Measurements from ENCODE around the gene ZNF423. TPM values are rescaled to one million over a fixed set of nuclear protein-coding genes. Genes with fewer than 3 reads are reported as not detected.

The ZNF423 gene
- total RNA-seq, 1 experiment from 2014 or later: 0.49 TPM

- in situ Hi-C loops (cut with HindIII; ENCODE audit: low pct_unique_long_range_greater_than_20kb, low sequenced_read_pairs) (no loop called here), intact Hi-C loops (cut with micrococcal nuclease; ENCODE audit: unreplicated experiment) (loop anchor here (2.0 kb wide), 1 partner anchor 36 kb away; no protein-coding TSS in a partner anchor)
- POLR2A ChIA-PET: no interaction called here
- no peaks in the 10 kb centered on the region; the same call in 1 of the 2 replicates for H3K27me3 ChIP-seq (ENCODE audit: control insufficient read depth, insufficient read depth, low read length)
- BruUV-seq (replicated peaks): no TSS peak
- ATAC-seq (no peak), DNase-seq (ENCODE audit: low read depth, low spot score) (no peak)
- H3K36me3 ChIP-seq (ENCODE audit: control insufficient read depth, insufficient read depth, low read length): no peaks in the 10 kb centered on the region
- no peaks in the 10 kb centered on the region for H3K9me3 ChIP-seq (ENCODE audit: control insufficient read depth, insufficient read depth, low read depth, low read length)
- no peak for TF ChIP-seq TCF7L2 (IDR thresholded peaks at IDR 0.05; ENCODE audit: low read depth, low read length)
- TF ChIP-seq SIN3A (IDR thresholded peaks at IDR 0.05; ENCODE audit: borderline replicate concordance, insufficient read depth, low read depth, low read length): no peak
- TF ChIP-seq CTCF (IDR thresholded peaks at IDR 0.05): no peak
- TF ChIP-seq, protein P1, sequence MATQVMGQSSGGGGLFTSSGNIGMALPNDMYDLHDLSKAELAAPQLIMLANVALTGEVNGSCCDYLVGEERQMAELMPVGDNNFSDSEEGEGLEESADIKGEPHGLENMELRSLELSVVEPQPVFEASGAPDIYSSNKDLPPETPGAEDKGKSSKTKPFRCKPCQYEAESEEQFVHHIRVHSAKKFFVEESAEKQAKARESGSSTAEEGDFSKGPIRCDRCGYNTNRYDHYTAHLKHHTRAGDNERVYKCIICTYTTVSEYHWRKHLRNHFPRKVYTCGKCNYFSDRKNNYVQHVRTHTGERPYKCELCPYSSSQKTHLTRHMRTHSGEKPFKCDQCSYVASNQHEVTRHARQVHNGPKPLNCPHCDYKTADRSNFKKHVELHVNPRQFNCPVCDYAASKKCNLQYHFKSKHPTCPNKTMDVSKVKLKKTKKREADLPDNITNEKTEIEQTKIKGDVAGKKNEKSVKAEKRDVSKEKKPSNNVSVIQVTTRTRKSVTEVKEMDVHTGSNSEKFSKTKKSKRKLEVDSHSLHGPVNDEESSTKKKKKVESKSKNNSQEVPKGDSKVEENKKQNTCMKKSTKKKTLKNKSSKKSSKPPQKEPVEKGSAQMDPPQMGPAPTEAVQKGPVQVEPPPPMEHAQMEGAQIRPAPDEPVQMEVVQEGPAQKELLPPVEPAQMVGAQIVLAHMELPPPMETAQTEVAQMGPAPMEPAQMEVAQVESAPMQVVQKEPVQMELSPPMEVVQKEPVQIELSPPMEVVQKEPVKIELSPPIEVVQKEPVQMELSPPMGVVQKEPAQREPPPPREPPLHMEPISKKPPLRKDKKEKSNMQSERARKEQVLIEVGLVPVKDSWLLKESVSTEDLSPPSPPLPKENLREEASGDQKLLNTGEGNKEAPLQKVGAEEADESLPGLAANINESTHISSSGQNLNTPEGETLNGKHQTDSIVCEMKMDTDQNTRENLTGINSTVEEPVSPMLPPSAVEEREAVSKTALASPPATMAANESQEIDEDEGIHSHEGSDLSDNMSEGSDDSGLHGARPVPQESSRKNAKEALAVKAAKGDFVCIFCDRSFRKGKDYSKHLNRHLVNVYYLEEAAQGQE (IDR thresholded peaks at IDR 0.05; ENCODE audit: insufficient read depth in 1 of 2, low read depth in 2 of 2, low read length in 1 of 2): no peak
- no peak for TF ChIP-seq POLR2AphosphoS5 (IDR thresholded peaks at IDR 0.05; ENCODE audit: low read depth, low read length)
- H3K27ac ChIP-seq (ENCODE audit: low read length): no peak overlapping the region
- H3K4me3 ChIP-seq (ENCODE audit: low read depth in 2 of 2, low read length in 2 of 2): no peak overlapping the region
- CTCF ChIA-PET: no interaction called here
- H3K4me1 ChIP-seq (ENCODE audit: control insufficient read depth, insufficient read depth, low read length): no peaks in the 10 kb centered on the region
Observed at GRCh38 chr16:49788986-49789385, 66.9 kb downstream of the ZNF423 start.

DNA sequence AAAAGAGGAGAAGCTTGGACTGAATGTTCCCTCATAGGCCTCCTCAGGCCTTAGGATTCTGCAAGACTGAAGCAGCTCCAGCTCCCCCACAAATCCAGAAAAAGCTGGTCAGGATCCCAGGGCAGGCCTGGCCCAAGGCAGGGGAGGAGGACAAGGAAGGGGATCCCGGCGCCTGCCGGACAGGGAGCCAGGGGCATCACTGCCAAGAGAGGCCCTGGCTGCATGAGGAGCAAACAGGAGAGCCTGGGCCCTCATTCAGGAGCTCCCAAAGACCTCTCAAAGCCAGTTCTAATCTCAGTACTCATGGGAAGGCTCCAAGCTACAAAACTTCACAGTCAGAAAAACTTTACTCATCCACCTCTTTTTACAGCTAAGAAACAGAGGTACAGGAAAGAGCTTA, 67.3 kb downstream of the ZNF423 start:
- ChIA-PET CTCF (no interaction called here), POLR2A (no interaction called here)
- Histone ChIP-seq H3K4me3 (ENCODE audit: low read depth in 2 of 2, low read length in 2 of 2) (no peak overlapping the region), H3K27ac (ENCODE audit: low read length) (no peak overlapping the region), H3K36me3 (ENCODE audit: control insufficient read depth, insufficient read depth, low read length) (no peaks in the 10 kb centered on the region), H3K4me1 (ENCODE audit: control insufficient read depth, insufficient read depth, low read length) (no peaks in the 10 kb centered on the region), H3K27me3 (ENCODE audit: control insufficient read depth, insufficient read depth, low read length) (no peaks in the 10 kb centered on the region; the same call in 1 of the 2 replicates), H3K9me3 (ENCODE audit: control insufficient read depth, insufficient read depth, low read depth, low read length) (no peaks in the 10 kb centered on the region)
- no TSS peak for BruUV-seq (replicated peaks)
- ATAC-seq (no peak), DNase-seq (ENCODE audit: low read depth, low spot score) (no peak)
- TF ChIP-seq CTCF (IDR thresholded peaks at IDR 0.05): no peak
- TF ChIP-seq POLR2AphosphoS5 (IDR thresholded peaks at IDR 0.05; ENCODE audit: low read depth, low read length): no peak
- TF ChIP-seq SIN3A (IDR thresholded peaks at IDR 0.05; ENCODE audit: borderline replicate concordance, insufficient read depth, low read depth, low read length): no peak
- no peak for TF ChIP-seq TCF7L2 (IDR thresholded peaks at IDR 0.05; ENCODE audit: low read depth, low read length)
- TF ChIP-seq, protein P1 (IDR thresholded peaks at IDR 0.05; ENCODE audit: insufficient read depth in 1 of 2, low read depth in 2 of 2, low read length in 1 of 2): no peak
- in situ Hi-C loops (cut with HindIII; ENCODE audit: low pct_unique_long_range_greater_than_20kb, low sequenced_read_pairs): no loop called here
- intact Hi-C loops (cut with micrococcal nuclease; ENCODE audit: unreplicated experiment): loop anchor here (2.0 kb wide), 1 partner anchor 36 kb away; no protein-coding TSS in a partner anchor
